ENCODE measurements around the gene NLGN1. TPM values are rescaled to one million over a fixed set of nuclear protein-coding genes. Genes with fewer than 3 reads are reported as not detected.

NLGN1 gene
- total RNA-seq, 1 donor from 2014 or later: 6.5 TPM

DNA sequence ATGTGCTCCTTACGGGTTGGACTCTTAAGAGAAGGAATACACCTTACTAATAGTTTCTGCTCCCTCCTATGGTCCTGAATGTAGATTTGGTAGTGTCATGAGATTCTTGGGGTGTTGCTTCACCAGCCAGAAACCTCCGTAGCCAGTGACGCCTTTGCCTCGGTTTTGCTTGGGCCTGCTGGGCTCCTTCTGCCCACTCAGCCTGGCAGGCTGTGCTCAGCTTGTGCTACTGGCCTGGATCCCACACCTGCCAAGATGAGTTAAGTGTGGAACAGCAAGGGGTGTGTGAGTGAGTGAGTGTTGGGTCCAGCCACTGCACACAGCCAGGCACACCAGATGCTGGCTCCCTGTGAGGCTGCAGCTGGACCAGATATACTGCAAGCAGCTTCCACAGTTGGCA is 560.1 kb downstream of the NLGN1 start:
- DNase-seq (ENCODE audit: low spot score): no peak

DNA sequence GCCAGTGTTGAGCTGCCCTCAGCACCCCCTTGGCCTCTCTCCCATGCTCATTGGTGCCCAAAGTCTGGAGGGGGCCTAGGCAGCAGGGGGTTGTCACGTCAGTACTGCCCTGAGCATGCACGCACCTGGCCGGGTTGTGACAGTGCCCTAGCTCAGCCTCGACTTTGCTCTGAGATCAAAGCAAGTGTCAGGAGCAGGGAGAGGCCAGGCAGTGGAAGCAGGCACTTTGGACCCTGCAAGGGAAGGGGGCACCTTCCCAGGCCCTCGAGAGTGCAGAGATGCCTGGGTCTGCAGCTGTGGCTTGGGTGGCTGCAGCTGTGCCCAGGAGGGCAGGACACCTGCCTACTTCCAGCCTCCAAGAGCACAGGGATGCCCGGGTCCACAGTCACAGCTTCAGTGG is 561.3 kb downstream of the NLGN1 start:
- DNase-seq (ENCODE audit: low spot score): no peak

- DNase-seq (ENCODE audit: low spot score): no peak
Observed at GRCh38 chr3:173970281-173970680, 572.7 kb downstream of the NLGN1 start.

GRCh38 chr3:173976281-173976680 is 578.7 kb downstream of the NLGN1 start:
- DNase-seq (ENCODE audit: low spot score): no peak

DNA sequence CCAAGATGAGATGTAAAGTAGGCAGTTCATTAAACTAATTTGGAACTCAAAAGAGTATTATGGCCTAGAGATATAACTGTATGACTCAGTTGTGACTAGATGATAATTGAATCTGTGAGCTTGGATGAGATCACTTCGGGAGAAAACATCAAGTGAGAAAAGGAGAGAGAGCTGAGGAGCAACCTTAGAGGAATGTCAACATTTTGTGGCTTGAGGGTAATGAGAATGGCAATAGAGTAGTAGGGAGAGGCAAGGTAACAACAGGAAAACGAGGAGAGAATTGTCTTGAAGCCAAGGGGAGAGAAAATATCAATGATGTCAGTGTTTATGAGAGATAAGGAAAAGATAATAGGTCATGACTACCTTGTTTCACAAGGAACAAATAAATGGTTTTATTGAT is 580.2 kb downstream of the NLGN1 start:
- no peak for DNase-seq (ENCODE audit: low spot score)

DNA sequence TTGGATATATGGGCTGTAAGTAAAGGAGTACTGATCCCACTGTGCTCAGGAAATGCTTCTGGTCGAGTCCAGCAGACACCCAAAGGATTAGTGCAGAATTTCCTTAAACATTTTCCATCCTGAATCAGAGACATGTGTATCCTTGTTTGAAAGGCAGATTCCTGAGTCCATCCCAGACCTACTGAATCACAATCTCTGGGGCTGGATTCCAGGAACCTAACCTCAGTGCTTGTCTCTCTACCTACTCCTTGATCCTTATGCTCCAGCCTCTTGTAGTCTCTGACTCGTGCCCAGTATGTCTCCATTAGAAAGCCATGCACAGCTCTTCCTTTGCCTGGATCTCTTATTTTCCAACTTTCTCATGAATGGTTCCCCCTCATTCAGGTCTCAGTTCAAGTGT is 585.8 kb downstream of the NLGN1 start:
- no peak for DNase-seq (ENCODE audit: low spot score)

GRCh38 chr3:173986861-173987410 is 589.4 kb downstream of the NLGN1 start:
- no peak for DNase-seq (ENCODE audit: low spot score)

DNA sequence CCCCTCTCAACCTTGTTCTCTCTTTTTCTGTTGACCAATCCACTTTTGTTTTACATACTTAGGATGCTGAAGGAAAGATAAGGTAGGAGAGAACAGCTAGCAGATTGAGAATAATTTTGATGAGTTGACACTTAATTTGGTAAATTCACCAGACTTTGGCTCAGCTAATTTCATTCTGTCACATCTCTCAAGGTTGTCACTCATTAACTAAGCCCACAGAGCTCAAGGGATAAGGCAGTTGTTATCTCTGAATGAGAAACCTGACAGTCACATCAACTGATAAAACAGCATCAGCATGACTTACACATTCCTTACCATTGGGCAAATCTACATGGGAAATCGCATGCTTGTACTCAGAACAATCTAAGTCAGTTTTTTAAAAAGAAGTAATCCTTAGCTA is 591.4 kb downstream of the NLGN1 start:
- DNase-seq (ENCODE audit: low spot score): no peak

DNA sequence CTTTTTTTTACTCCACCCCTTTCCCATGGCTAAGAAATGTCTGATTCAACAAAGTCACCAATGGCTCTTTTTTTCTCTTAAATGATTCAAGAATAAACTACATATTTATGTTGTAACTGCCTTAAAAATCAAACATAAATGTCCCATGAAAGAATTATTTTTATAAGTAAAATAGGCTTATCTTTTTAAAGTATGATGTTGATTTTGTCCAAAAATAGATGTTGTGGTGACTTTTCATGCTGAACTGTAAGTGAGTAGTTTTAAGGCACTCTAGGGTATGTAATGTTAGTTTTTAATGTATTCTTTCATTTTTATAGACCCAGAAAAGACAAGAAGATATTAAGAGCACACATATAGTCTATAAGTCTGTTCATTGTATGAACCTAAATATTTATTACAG is 594.9 kb downstream of the NLGN1 start:
- DNase-seq (ENCODE audit: low spot score): no peak

DNA sequence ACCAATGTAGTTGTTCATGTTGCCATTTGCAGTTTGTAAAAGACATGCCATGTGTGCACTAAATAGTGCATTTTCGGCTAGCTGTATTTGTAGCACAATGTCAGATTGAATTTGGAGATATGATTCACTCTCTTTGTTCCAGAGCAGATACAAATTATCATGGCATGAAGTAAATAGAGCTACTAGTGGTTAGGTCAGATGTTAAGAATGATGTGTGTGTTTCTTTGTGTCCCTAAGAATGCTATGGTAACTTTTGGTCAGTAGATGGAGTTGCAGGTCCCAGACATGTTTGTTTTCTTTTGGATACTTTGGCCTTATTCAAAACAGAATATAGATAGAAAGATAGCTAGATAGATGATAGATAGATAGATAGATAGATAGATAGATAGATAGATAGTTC is 595.8 kb downstream of the NLGN1 start:
- DNase-seq (ENCODE audit: low spot score): no peak

GRCh38 chr3:174000675-174001074 is 603.1 kb downstream of the NLGN1 start:
- no peak for DNase-seq (ENCODE audit: low spot score)

GRCh38 chr3:174002543-174002942 is 605.0 kb downstream of the NLGN1 start:
- DNase-seq (ENCODE audit: low spot score): no peak

DNA sequence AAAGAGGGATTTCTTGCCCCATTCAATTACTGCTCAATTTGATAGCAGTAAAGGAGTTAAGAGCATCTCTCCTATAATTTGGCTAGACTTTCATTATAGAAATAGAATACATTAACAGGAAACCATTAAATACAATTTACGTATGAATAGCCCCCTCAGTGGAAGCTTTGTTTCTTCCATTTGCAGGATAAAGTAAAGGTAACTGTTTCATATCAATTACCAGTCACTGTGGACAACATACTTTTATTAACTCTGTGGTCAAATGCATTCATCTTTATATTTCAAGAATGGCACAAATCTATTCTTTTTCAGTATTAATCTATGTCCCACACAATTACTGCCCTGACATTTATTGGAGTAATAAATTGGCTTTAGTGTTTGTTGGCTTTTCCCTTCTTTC is 613.4 kb downstream of the NLGN1 start:
- DNase-seq (ENCODE audit: low spot score): no peak

GRCh38 chr3:174016186-174016585 is 618.6 kb downstream of the NLGN1 start:
- DNase-seq (ENCODE audit: low spot score): no peak

DNA sequence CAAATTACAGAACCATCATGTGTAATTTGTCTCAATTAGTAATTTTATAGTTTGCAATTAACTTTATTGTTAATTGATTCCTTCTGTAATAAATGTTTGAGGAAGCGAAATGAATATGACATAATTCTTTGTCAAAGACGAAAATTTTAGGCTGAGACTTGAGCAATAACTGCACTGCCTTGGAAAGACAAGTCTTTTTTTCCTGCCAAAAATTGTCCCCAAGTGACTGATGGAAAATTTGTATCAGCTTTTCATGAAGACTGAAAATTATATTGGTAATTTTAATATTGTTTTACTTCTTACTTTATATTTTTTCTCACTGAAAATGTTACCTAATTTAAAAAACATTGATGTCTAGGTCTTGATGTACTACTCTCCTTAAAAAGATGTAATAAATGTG is 622.6 kb downstream of the NLGN1 start:
- no peak for DNase-seq (ENCODE audit: low spot score)

DNA sequence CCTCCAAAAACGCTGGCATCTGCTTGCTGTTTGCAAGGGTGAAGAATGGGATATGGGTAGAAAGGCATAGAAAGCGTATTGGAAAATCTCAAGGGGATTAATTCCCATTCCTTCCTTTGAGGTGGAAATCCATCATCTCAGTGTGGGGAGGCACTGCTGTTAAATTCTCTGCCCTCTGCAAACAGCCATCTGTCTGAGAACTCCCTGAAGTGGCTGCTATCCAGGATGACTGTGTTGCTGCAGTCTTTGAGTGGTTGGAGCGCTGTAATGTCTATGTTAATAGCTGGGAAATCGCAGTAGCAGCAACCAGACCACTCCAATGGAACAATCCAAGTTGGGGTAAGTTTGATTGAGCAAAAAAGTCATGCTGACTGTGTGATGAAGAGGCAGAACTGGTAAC is 625.9 kb downstream of the NLGN1 start:
- DNase-seq (ENCODE audit: low spot score): no peak

DNA sequence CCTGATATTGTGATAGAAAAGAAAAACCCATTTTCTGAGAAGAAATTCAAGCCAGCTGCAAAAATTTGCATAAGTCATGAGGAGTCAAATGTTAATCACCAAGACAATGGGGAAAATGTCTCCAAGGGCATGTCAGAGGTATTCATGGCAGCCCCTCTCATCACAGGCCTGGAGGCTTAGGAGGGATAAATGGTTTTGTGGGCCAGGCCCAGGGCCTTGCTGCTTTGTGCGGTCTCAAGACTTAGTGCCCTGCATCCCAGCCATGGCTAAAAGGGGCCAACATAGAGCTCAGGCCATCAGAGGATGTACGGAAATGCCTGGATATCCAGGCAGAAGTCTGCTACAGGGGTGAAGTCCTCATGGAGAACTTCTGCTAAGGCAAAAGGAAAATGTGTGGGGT is 631.1 kb downstream of the NLGN1 start:
- DNase-seq (ENCODE audit: low spot score): no peak

GRCh38 chr3:174035328-174035886 is 637.9 kb downstream of the NLGN1 start:
- DNase-seq (ENCODE audit: low spot score): no peak

GRCh38 chr3:174046311-174046710 is 648.8 kb downstream of the NLGN1 start:
- no peak for DNase-seq (ENCODE audit: low spot score)

DNA sequence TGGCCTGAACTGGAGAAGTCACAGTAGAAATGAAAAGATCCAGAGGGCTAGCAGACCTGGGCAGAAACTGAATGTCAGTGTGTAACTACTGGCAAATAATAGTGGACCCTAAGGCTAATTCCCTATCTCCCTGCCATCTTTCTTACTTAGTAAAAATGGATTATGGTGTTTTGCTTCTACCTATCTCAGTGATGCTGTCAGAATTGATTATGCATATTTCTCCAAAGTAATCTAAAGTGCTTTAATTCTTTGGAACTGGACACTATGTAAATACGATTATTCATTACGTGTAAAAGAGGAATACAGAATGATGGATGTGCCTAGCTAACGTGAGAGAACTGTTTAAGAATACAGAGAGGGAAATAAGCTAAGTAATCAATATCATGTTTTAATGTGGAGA is 651.9 kb downstream of the NLGN1 start:
- no peak for DNase-seq (ENCODE audit: low spot score)

- DNase-seq (ENCODE audit: low spot score): no peak
Observed at GRCh38 chr3:174051191-174051590, 653.6 kb downstream of the NLGN1 start.

DNA sequence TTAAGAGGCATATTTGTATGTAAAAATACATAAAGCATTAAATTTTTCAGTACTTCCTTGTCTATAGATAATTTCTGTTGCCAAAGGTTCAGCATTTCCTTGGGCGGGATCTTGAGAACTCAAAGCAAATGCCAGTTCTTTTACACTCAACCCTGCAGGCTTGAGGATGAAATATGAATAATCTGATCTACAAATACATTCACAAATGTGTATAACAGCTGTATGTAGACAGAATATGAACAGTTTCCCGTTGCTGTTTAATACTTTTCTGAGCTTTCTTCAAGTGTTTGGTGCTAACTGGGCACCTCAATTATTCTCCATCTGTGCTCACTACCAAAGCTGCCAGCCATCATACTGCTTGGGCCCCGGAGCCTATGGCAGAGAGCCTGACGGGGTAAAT is 661.3 kb downstream of the NLGN1 start:
- no peak for DNase-seq (ENCODE audit: low spot score)

GRCh38 chr3:174060431-174060830 is 662.9 kb downstream of the NLGN1 start:
- DNase-seq (ENCODE audit: low spot score): no peak

DNA sequence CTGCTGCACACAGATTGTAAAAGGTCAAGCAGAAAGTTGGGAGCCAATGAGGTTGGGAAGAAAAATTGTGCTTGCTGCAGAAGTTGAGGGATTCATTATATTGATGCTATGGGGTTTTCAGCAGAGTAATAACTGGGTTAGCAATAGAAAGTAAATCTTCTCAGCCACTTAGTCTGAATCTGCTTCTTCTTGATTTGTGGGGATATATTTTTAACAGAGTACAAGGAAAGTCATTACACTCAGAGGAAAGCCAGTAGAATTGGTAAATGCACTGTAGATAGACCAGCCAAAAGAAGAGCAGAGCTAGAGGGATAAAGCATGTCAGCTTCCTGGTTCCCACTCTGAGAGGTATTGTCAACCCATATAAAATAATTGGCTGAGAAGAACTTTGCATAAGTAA is 663.6 kb downstream of the NLGN1 start:
- DNase-seq (ENCODE audit: low spot score): no peak

All from mesenteric fat pad (tissue), 1 donor.